Endothelial cell of umbilical vein (primary cell): ENCODE data around the gene P2RY6. TPM values are rescaled to one million over a fixed set of nuclear protein-coding genes. Genes with fewer than 3 reads are reported as not detected.

Source experiments
- BruUV-seq: library from RNA; stranded (reverse); fragments of 400-500 nt; replicated peaks from 2 replicates; lab custom pipeline; 2021; lab: Mats Ljungman, UMichigan
- CTCF ChIA-PET: fragments of 300-600, 350-600 bp; sonication (Branson Sonifier 250); formaldehyde crosslinking; loops from one replicate; lab custom pipeline; 2021; ENCODE audit warnings: antibody characterized with exemption, inconsistent platforms; lab: Charles Lee
- POLR2A ChIA-PET: fragments of 300-600, 350-600 bp; sonication (Branson Sonifier 250); formaldehyde crosslinking; loops from one replicate; lab custom pipeline; 2021; ENCODE audit warnings: antibody characterized with exemption, inconsistent platforms; lab: Charles Lee
- DNase-seq: peaks from one replicate; pipeline ENCODE4 v3.0.0-alpha.2; 2011; ENCODE audit warnings: low read depth, low spot score
- FAIRE-seq: peaks from 2 replicates; lab custom pipeline; 2011; peaks lifted over from hg19 to GRCh38; lab: Jason Lieb, UNC
- H2AFZ ChIP-seq: 2 replicates; pipeline ENCODE4 v1.6.0; 2012; ENCODE audit warnings: low read depth, low read length, control low read depth, inconsistent platforms
- H3K27ac ChIP-seq: 2 replicates; pipeline ENCODE4 v1.5.1; 2011; ENCODE audit warnings: low read depth, mild to moderate bottlenecking, control low read depth, low read length, moderate library complexity; ENCODE audit not compliant: insufficient read depth
- H3K27me3 ChIP-seq, 2 experiments: 2 replicates each; pipeline versions ENCODE4 v1.6.0 to v1.6.1; 2011; ENCODE audit warnings: low read length in 2 of 2, mixed read lengths in 1 of 2; ENCODE audit not compliant: control insufficient read depth in 2 of 2, insufficient read depth in 2 of 2
- H3K36me3 ChIP-seq, 2 experiments: 2 replicates in 1 of 2; 3 replicates in 1 of 2; pipeline ENCODE4 v1.5.1; 2011; ENCODE audit warnings: low read length in 2 of 2, mild to moderate bottlenecking in 1 of 2, moderate library complexity in 1 of 2; ENCODE audit not compliant: control insufficient read depth in 2 of 2, insufficient read depth in 2 of 2; ENCODE audit errors: extremely low read depth in 1 of 2
- H3K4me1 ChIP-seq: 3 replicates; pipeline ENCODE4 v1.5.1; 2011; ENCODE audit warnings: mild to moderate bottlenecking, low read length; ENCODE audit not compliant: control insufficient read depth, insufficient read depth; ENCODE audit errors: extremely low read depth
- H3K4me2 ChIP-seq: 2 replicates; pipeline ENCODE4 v1.6.1; 2011; ENCODE audit warnings: low read length, control low read depth, mixed read lengths; ENCODE audit not compliant: insufficient read depth
- H3K4me3 ChIP-seq, 3 experiments: fragments of 200-600 bp in 1 of 3; sonication (generic), shearing (Covaris generic) in 1 of 3; replicated peaks in 1 of 3; 2 replicates each; pipeline ENCODE4 v1.5.1; 2011 to 2016; ENCODE audit warnings: control low read depth in 3 of 3, low read length in 3 of 3, mild to moderate bottlenecking in 2 of 3, inconsistent platforms in 1 of 3, low read depth in 1 of 3, moderate library complexity in 1 of 3; ENCODE audit not compliant: insufficient read depth in 1 of 3
- H3K79me2 ChIP-seq: 2 replicates; pipeline ENCODE4 v1.6.0; 2012; ENCODE audit warnings: low read length, inconsistent platforms; ENCODE audit not compliant: control insufficient read depth, insufficient read depth
- H3K9ac ChIP-seq: replicated peaks from 2 replicates; pipeline ENCODE3; 2011; ENCODE audit warnings: low read length, control low read depth; ENCODE audit not compliant: insufficient read depth; ENCODE audit errors: extremely low read depth
- H3K9me1 ChIP-seq: replicated peaks from 3 replicates; pipeline ENCODE4 v1.6.0; 2011; ENCODE audit warnings: mild to moderate bottlenecking, low read length; ENCODE audit not compliant: control insufficient read depth, insufficient read depth; ENCODE audit errors: extremely low read depth
- H3K9me3 ChIP-seq: replicated peaks from 2 replicates; pipeline ENCODE4 v1.5.1; 2012; ENCODE audit warnings: low read length, inconsistent platforms; ENCODE audit not compliant: control insufficient read depth, insufficient read depth
- H4K20me1 ChIP-seq: replicated peaks from 2 replicates; pipeline ENCODE3; 2011; ENCODE audit warnings: mild to moderate bottlenecking, low read length; ENCODE audit not compliant: control insufficient read depth, insufficient read depth; ENCODE audit errors: extremely low read depth
- CTCF ChIP-seq, 2 donors: IDR thresholded peaks; 1 replicate in 1 of 2; 2 replicates in 1 of 2; pipeline ENCODE4 v1.5.1; 2011; ENCODE audit warnings: low read length in 2 of 2, mild to moderate bottlenecking in 2 of 2, moderate library complexity in 2 of 2, control low read depth in 1 of 2, inconsistent platforms in 1 of 2, low read depth in 1 of 2; ENCODE audit not compliant: insufficient read depth in 1 of 2; ENCODE audit errors: extremely low read depth in 1 of 2
- EZH2 ChIP-seq: IDR thresholded peaks from 2 replicates; pipeline ENCODE4 v1.6.1; 2012; ENCODE audit warnings: borderline replicate concordance, low read depth, mild to moderate bottlenecking, moderate library complexity, low read length, inconsistent platforms; ENCODE audit not compliant: severe bottlenecking
- FOS ChIP-seq: IDR thresholded peaks from 2 replicates; pipeline ENCODE4 v1.6.1; 2011; ENCODE audit warnings: mild to moderate bottlenecking, low read length, moderate library complexity, borderline replicate concordance; ENCODE audit not compliant: insufficient read depth
- JUN ChIP-seq: IDR thresholded peaks from 2 replicates; pipeline ENCODE4 v1.6.1; 2011; ENCODE audit warnings: borderline replicate concordance, low read depth; ENCODE audit not compliant: insufficient read length, insufficient read depth
- MYC ChIP-seq: IDR thresholded peaks from one replicate; pipeline ENCODE4 v1.6.1; 2011; ENCODE audit warnings: mild to moderate bottlenecking, low read depth, low read length
- POLR2A ChIP-seq: IDR thresholded peaks from 2 replicates; pipeline ENCODE4 v1.6.1; 2012; ENCODE audit warnings: low read depth, mild to moderate bottlenecking, control low read depth, low read length
- POLR2AphosphoS5 ChIP-seq: IDR thresholded peaks from 2 replicates; pipeline ENCODE4 v1.6.1; 2012; ENCODE audit warnings: low read depth, mild to moderate bottlenecking, control low read depth, low read length, moderate library complexity; ENCODE audit not compliant: insufficient read depth
- dilution Hi-C: fragments of 300-500 bp; cut with MboI; formaldehyde crosslinking; loops from one replicate; pipeline ENCODE4 v1.15.0; 2019; ENCODE audit warnings: low sequenced_read_pairs; ENCODE audit not compliant: extremely low pct_ligation_motif_present
- intact Hi-C: fragments of 100-400 bp; cut with micrococcal nuclease; formaldehyde crosslinking; loops from one replicate; pipeline ENCODE4 v1.10.0; 2022
- polyA plus RNA-seq, 4 experiments: library from polyadenylated mRNA; depleted of rRNA in 3 of 4; stranded (reverse) in 3 of 4; unstranded in 1 of 4; fragments of >200 nt; gene quantifications; 2 replicates each; pipeline versions ENCODE4 v1.2.1 to v1.2.3, GENCODE V29; 2011 to 2012; ENCODE audit warnings: missing spikeins in 1 of 4
- total RNA-seq: library from RNA; stranded (reverse); gene quantifications from 2 replicates; pipeline ENCODE4 v1.2.3, GENCODE V29; 2021
- TF ChIP-seq, protein P1 (sequence below): IDR thresholded peaks from 2 replicates; pipeline ENCODE4 v1.6.1; 2011; ENCODE audit not compliant: insufficient read depth, insufficient read length

The P2RY6 gene
- total and polyA plus RNA-seq, 2 donors (not counting 3 experiments of a cell fraction or from before 2014, with no cell fraction given): 0.47 TPM; not detected in 1

DNA sequence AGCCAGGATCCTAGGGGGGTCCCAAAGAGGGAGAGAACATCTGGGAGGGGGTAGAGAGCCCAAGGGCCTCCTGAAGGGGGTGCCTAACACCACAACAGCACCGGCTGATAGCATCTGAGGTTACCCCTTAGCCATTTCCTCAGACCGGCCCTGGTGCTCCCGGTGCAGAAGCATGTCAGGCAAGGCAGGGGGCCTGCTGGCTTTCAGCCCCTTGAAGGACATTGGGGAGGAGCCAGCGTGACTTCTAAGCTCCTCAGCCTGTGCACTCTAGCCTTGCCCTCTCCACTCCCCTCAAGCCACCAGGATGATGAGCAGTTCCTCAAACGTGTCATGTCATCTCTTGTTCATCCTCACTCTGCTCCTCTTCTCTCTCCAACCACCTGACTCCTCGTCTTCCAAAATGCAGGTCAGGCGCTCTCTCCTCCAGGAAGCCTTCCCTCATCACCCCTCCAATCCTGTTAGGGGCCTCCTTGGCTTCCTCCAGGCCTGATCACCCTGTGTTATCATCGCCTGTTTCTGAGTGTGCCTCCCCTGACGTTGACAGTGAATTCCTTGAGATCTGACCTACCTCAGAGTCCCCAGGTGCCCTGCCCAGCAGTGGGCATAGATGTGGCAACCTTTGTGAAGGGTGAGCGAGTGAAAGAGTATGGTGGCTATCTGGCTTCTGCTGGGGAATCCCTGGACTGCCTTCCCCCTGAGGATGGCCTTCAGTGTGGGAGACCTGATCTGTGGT, 48.0 kb upstream of the P2RY6 start:
- POLR2A ChIA-PET: no interaction called here
- CTCF ChIA-PET: interaction anchor here (3.1 kb wide), 1 partner anchor 12 kb away, joined by 26 read pairs; no protein-coding TSS in a partner anchor
- DNase-seq (no peak), FAIRE-seq (no peak)
- TF ChIP-seq POLR2A (no peak), EZH2 (no peak), POLR2AphosphoS5 (no peak), FOS (no peak), JUN (no peak), CTCF (IDR thresholded peaks at IDR 0.05; ENCODE audit: extremely low read depth in 1 of 2, insufficient read depth in 1 of 2, low read depth in 1 of 2, low read length in 2 of 2) (no peak), MYC (no peak)
- TF ChIP-seq, protein P1, sequence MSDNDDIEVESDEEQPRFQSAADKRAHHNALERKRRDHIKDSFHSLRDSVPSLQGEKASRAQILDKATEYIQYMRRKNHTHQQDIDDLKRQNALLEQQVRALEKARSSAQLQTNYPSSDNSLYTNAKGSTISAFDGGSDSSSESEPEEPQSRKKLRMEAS: no peak
- H3K4me2 ChIP-seq: no peak overlapping the region
- H2AFZ ChIP-seq: no peak overlapping the region
- H3K79me2 ChIP-seq: no peaks in the 10 kb centered on the region
- no peaks in the 10 kb centered on the region for H3K9me1 ChIP-seq
- no peak overlapping the region for H3K27ac ChIP-seq
- no peaks in the 10 kb centered on the region for H3K27me3 ChIP-seq
- H3K4me3 ChIP-seq: no peak overlapping the region
- H4K20me1 ChIP-seq: no peaks in the 10 kb centered on the region
- dilution Hi-C loops (no loop called here), intact Hi-C loops (no loop called here)
- H3K36me3 ChIP-seq: no peaks in the 10 kb centered on the region
- H3K9me3 ChIP-seq: no peaks in the 10 kb centered on the region
- H3K4me1 ChIP-seq: no peaks in the 10 kb centered on the region
- no peak overlapping the region for H3K9ac ChIP-seq
- BruUV-seq: no TSS peak
